Measurements from ENCODE around the gene COL21A1.
"Not testable (repeated sequence)": the region's sequence is repeated elsewhere in the genome, so short reads cannot be mapped to it uniquely, and the experiment has no call there.

The COL21A1 gene

DNA sequence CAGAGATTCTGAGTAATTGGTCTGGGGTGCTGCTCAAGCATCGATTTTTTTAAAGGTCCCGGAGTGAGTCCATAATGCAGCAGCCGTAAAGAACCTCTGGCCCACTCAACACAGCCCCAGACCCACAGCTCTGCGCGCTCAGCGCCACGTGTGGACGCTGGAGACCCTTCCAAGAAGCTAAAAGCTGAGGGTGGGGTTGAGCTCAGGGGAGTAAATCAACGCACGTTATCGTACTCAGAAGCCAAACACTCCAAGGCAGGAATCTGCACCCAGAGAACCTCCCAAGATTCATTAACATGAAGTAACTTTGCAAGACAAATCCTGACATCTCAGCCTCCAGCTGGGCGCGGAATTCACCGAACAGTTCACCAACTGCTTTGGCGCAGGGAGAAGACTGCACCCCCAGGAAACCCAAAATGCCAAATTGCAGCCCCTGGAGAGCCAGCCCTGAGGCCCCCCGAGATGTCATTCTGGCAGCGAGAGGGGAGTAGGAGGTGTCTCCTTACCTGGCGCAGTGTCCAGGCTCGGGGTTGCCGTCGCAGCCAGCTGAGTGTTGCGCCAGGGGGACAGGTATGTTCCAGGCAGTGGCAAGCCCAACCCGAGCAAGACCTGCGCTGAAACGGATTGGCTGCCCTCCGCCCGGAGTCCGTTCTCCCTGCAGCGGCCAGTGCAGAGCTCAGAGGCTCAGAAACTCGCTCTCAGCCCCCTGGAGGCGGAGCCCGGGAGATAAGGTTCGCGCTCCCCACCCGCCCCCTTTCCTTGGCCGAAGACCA, at the start of gene COL21A1:
Gene COL21A1 (minus strand): TSS at position 700 of the 773 bp plus-strand sequence. CDS start 64,962 bp downstream, outside the sequence.
- DNase-seq (ENCODE audit: low read depth in 2 of 2): no peak

DNA sequence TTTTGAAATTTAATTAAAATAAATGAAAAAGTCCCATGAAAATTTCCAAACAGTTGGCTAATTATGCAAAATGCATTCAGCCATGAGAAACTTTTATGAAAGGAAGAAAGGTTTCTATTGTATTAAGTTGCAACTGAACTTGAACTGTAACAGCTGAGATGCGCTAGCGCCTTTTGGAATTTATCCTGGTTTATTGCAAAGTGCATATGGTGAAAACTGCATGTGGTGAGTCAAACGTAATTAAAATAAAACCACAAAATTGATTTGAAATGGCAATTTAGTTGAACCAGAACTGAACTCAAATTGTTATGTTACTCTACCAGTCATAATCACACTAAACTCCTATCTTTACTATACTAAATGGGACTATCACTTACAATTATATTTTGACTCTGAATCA, 46.4 kb upstream of the COL21A1 start:
- DNase-seq (ENCODE audit: low read depth in 2 of 2): no peak

DNA sequence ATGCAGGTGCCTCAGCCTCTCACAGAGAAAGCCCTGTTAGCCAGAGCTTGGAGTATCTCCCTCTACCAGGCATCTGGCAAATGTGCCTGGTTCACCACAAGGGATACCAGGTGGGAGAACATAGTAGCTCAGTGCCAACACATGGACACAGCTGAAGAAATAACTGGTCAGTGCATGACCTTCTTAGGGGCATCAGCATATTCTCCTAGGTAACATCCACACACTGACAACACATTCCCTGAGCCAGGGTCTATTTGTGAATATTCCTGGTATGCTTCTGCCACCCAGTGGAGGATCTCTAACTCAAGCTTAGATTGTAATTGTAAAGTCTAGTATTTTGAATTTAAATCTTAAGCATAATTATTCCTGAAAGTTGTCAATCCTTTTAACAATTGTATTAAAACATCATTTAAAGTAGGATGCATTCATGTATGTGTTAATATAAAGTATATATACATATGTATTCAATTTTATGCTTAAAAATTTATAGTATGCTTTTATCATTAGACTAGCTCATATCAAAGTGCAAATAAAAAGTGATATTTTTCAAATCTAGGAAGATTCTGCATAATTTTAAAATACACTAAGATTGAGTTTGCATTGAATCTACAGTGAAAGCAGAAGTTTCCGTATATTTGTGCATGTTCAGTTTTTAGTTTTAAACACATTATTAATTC, 45.3 kb upstream of the COL21A1 start:
- no peak for DNase-seq (ENCODE audit: low read depth in 2 of 2)

DNA sequence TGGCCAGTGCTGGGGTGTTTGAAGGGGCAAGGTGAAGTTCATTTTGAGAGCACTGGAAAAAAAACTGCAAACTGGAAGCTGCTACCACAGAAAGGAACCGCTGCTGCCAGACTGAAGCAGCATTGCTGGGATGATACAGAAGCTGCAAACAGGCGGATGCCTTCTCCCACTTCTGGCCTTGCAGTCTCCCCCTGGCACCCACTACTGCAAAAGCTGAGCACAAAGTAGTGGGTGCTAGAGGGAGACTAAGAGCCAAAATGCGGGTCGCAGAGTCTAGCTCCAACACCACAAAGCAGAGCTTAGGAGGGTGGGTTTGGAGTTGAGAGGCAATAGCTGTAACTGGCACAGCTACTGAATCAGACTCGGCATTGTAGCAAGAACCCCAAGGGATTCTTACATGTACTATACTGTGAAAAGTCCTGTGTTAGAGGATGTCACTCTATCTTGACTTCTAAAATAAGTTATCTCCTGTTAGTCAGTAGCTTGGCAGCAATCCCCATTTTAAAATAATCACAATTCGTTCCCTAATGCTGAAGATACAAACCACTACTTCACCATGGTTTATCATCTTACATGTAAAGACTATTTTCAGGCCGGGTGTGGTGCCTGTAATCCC, 44.0 kb upstream of the COL21A1 start:
- DNase-seq (ENCODE audit: low read depth in 2 of 2): no peak

DNA sequence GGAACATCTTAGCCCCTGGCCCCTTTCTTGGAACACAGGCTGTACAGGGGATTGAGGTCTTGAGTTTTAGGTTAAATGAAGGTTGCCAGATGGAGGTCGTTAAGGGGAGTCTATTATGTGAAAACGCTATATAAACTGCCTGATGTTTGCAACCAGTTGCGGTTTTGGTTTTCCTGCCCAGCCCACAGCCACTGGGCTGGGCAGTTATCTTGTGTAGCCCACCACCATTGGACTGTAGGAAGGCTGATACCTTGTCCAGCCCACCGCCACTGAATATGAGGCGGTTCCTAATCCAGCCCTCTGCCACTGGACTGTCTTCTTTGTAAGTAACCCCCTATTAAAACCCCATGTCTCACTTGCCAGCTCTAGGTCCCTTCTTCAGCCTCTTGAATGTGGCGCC, 42.3 kb upstream of the COL21A1 start:
- DNase-seq (ENCODE audit: low read depth in 2 of 2): no peak

DNA sequence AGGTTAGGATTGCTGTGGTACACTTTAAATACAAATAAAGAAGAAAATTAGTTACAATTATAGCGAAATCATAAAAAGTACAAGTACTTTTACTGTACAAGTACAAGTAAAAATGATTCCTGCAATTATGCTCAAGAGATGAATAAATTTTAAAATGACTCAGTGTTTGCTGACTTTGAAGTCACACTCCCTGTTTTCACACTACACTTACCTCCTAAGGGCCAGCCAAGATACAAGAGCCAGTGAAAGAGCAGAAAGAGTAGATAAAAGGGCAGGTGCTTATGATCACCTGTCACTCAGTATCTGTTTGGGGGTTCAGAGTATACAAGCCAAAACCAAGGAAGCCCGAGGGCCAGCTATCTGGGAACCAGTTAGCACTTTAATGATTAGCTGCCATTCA, 41.0 kb upstream of the COL21A1 start:
- DNase-seq (ENCODE audit: low read depth in 2 of 2): no peak

DNA sequence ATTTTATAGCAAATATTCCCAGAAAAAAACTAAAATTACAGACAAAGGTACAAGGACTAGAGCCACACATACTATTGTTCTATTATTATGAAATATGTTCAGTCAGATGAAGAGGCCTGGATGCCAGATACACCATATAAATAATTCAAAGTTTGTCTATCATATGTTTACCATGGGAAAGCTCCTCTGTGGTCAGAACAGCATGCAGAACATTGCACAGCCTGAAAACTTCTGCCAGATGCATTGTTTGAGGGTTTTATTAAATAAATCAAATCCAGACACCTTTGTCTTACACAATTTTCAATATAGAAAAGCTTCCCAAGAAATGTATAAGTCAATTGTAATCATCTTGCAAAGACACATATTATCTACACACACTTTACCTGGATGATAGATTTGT, 35.0 kb upstream of the COL21A1 start:
- DNase-seq (ENCODE audit: low read depth in 2 of 2): no peak

DNA sequence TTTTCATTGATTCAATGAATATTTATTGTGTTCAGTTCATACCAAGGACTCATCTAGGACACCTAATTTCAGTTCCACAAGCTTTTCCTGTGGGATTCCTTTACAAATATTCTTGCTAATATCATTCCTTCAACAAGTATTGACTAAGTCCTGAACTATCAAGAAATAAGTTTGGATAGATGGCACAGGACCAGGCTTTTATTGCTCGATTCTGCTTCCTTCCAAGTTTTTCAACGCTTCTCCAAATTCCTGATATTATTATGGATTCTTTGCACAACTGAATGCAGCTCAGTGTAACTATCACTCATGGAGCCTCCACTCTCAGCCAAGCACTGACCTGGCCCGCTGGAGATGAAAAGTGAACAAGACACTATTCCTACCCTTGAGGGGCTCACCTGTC, 32.7 kb upstream of the COL21A1 start:
- no peak for DNase-seq (ENCODE audit: low read depth in 2 of 2)

DNA sequence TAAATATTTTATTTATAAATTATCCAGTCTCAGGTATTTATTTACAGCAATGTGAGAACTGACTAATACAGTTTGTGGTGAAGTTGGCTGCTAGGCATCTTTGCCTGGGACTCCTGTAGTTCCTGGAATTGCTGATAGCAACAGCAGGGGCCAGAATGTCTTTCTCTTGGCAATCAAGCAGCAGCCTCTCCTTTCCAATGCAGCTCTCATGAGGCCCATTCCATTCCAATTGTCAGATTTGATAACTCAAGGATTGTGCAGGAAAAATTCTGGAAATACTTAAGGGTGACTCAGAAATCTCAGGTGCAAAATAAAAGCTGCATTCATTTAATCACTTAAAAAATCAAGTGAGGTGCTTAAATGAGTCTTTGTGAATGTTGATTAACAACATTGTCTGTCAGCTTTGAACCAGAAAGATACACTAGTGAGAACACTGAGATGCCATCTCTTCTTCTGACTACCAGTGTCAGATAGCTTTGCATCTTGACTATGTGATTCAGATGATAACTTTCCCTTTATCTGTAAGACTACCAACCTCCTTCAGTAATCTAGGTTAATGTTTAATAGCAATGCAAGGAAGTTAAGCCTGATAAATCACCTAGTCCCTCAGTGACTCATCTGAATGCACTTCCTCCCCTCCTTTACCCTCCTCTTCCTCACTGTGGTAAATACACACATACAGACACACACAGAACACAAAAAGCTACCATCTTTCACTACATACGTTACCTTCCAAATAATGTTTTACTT, 32.1 kb upstream of the COL21A1 start:
- no peak for DNase-seq (ENCODE audit: low read depth in 2 of 2)

DNA sequence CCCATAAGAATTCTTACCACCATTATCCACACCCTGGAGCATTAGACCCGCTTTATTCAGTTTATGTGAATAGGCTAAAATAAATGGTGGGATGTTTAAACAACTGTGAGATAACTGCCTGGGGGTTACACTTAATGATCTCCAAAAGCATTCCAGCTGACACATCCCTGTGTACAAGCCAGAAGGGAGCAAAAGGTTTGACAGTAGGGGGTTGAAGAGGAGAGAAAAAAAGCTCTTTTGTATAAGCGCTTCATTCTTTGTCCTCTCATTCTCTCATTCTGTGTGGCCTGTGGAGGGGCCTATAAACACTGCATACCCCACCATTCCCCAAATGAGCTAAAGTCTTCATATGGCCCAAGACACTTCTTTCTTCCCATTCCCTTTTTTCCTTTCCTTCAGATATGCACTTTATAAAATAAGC, 30.8 kb upstream of the COL21A1 start:
- DNase-seq (ENCODE audit: low read depth in 2 of 2): no peak

DNA sequence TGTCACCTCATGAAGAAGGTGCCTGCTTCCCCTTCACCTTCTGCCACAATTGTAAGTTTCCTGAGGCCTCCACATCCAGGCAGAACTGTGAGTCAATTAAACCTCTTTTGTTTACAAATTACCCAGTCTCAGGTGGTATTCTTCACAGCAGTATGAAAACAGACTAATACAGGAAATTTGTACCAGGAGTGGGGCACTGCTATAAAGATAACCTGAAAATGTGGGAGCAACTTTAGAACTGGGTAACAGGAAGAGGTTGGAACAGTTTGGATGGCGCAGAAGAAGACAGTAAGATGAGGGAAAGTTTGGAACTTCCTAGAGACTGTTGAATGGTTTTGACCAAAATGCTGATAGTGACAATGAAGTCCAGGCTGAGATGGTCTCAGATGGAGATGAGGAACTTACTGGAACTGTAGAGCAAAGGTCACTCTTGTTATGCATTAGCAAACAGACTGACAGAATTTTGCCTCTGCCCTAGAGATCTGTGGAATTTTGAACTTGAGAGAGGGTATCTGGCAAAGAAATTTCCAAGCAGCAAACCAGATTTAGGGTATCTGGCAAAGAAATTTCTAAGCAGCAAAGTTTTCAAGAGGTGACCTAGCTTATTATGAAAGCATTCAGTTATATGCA, 23.5 kb upstream of the COL21A1 start:
- DNase-seq (ENCODE audit: low read depth in 2 of 2): no peak

DNA sequence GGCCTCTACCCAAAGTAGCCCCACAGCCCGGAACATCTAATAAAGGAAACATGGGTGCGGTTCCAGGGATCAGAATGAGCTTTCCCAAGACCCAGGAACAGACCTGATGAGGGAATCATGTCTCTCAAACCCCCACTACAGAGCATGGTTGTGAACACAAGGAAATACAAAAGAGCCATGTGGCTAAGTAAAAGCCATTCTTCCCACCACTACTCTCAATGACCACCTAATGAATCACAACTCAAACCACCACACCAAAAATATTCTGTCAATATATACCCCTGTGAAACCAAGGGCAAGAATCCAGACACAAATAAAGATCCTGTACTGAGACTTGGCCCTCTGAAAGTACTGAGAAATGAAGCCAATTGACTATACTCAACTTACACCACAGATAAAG, 20.9 kb upstream of the COL21A1 start:
- DNase-seq (ENCODE audit: low read depth in 2 of 2): no peak

DNA sequence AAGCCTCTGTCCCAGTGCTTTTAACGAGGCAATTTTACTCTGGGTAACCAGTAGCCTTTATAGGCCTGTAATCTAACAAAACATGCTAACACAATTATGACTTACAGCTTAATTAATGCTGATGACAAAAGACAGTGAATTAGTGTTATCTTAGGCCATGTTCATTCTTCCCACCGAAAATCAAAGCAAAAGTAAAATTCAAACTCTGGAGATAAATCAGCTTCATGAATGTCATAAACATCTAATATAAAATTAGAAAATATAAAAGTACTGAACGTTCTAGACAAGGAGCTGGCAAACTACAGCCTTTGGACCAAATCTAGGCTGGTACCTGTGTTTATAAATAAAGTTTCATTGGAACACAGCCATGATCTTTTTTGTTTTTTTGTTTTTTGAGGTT, 18.6 kb upstream of the COL21A1 start:
- no peak for DNase-seq (ENCODE audit: low read depth in 2 of 2)

DNA sequence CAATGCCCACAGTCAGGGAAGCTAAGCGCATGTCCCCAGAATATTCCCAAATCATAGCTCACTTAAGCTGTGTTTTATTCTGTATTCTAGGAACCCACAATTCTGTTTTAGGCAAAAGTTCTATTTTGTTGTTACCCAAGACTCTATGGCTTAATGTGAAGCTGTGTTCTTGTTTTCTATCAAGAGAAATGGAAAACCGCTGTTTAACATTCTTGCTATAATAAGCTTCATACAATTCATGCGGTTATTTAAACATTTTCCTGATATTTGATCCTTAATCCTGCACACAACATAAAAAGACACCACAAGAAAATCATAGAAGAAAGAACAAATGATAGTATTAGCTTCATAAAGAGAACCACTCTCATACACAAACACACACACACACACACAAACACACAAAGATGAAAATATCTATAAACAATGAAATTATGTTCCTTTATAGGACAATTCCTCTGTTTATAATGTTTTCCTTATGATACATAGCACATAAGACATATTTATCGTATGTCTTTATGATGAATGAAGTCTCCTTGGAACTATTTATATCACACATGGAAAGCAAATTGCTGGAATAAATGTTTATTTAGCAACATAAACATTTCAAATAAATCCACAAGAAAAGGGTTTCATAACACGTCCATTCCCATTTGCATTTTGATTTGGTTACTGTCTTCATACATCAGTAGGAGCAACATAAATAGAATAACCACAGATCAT, 16.4 kb upstream of the COL21A1 start:
- no peak for DNase-seq (ENCODE audit: low read depth in 2 of 2)

DNA sequence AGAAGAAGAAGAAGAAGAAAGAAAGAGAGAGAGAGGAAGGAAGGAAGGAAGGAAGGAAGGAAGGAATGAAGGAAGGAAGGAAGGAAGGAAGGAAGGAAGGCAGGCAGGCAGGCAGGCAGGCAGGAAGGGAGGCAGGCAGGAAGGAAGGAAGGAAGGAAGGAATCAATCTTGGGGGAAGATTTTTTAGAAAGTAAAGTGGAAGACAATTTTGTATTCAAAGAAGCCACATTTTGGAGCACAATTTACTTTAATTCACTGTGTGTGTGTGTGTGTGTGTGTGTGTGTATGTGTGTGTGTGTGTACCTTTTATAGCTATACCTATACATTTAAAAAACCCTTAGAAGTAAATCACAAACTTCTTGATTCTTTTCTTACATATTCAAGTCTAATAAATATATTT, 13.2 kb upstream of the COL21A1 start:
- DNase-seq (ENCODE audit: low read depth in 2 of 2): not testable (repeated sequence)

DNA sequence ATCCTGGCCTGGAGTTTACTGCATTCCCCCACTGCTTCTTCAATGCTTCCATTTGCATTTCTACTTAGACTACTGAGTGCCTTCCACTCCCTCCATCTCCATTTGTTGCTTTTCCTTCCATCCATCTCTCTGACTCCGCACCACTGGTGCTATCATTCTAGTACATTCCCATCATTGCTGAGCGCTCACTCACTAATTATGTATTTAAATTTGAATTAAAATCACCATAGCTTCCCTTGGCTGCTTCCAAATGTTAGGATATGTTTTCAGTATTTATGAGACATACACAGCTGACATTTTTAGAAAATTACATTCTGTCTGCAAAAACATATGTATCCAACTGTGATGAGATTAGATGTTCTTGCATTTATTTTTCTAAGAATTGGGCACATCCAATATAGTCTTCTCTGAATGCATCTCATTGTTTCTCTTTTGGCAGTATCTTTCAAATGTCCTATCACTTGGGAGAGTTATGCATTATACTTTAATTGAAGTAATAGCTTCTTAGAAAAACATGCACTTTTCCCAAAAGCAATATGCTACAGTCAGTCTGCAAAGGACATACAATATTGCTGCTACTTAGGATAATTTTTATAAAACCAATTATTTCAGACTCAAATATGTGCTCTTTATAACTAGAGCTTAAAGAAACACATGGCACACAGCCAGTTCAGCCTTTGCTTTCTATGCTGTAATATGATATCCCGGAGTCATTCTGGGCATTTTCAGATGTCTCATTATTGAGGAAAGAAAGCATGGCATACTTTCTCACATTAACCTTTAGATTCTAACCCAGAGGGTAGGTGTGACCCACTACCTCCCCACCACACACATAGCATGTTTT, 12.1 kb upstream of the COL21A1 start:
- DNase-seq (ENCODE audit: low read depth in 2 of 2): no peak

DNA sequence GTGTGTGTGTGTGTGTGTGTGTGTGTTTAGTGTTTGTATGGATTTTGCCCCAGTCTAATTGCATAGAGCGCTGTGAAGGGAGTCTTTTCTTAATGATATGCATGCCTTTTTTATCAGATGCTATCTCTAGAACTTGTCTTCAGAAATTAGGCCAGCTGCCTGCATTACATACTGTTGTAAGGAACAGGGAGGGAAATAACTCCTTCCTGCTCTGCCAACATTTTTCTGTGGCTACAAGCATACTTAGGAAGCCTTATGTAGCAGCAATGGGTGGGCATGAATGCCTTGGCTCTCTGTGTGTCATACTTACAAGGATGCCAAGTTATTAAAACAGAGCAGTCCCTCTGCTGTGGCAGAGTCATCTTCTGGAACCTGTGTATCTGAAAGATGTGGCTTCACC, 8.0 kb upstream of the COL21A1 start:
- DNase-seq (ENCODE audit: low read depth in 2 of 2): no peak

DNA sequence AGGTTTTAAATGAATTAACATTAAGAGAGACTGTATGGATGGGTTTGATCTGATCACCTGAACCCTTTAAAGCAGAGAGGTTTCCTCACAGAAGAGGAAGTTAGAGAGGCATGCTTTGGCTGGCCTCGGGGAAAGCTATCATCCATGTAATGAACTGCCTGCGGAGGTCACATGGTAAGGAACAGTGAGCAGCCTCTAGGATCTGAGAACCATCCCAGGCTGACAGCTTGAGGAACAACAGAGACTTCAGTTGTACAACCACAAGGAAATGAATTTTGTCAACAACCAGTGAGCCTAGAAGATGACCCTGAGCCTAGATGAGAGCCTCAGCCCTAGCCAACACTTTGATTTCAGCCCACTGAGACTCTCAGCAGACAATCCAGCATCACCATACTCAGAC, 2.9 kb upstream of the COL21A1 start:
- DNase-seq (ENCODE audit: low read depth in 2 of 2): no peak

DNA sequence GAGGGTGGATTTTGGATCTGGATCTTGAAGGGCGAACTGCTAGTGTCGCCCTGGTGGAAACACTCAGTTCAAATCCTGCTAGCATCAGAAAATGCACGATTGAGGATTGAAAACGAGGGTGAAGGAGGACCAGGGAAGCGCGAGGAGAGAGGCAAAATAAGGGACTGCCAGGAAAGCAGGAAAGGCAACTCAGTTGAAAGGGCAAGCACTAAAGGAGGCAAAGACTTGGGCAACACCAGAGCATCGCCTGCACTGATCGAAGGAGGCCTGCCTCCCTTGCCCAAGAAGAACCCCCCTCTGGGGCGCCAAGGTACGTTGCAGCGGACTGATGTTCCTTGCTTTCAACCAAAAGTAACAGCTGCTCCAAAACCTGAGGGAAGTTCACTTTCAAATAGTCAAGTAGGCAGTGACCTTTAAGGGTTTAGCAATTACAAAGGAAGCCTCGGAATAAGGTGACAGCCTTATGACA, 308 bp upstream of the COL21A1 start:
- DNase-seq (ENCODE audit: low read depth in 2 of 2): no peak

DNA sequence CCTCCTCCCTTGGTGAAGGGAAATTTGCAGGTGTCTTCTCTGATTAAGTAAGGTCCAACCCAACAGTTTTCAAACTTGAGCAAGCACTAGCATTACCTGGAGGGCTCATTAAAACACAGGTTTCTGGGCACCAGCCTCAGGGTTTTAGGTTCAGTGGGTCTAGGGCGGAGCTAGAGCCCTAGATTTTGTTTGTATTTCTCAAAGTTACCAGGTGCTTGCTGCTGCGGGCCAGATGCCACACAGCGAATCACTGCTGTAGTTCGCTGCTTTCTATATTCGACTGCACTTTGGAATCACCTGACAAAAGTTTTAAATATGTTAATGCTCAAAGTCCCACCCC, 869 bp downstream of the COL21A1 start:
- no peak for DNase-seq (ENCODE audit: low read depth in 2 of 2)

Measured in activated CD8-positive, alpha-beta memory T cell treated with anti-CD3 and anti-CD28 coated beads for 4 hours (primary cell).